ENCODE results near the gene METTL21A. TPM values are rescaled to one million over a fixed set of nuclear protein-coding genes. Genes with fewer than 3 reads are reported as not detected.

The METTL21A gene
- total and polyA plus RNA-seq, 2 experiments from 2014 or later, result 26.9 to 34.6 TPM

DNA sequence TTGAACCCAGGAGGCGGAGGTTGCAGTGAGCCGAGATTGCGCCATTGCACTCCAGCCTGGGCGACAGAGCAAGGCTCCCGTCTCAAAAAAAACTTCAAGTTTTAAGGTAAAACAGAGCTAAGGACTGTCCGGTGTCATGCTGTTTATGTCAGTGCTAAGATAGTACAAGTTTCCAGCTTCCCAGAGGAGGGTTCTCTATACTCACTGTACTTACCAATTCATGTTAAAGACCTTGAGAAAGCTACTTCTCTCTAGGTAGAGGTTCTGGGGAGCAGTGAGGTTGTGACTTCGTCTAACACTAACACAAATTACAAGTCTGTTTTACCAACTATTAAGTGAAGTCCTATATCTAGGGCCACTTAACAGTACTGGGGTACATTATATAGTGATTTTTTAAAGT is 18.8 kb downstream of the METTL21A start:
- WGBS (ENCODE audit: low lambda C conversion rate, missing lambda C conversion rate), result 97% methylated on average over 7 of the region's 7 CpGs
- Histone ChIP-seq H3K79me2 (no peaks in the 10 kb centered on the region), H3K9me3 (ENCODE audit: low read depth) (no peaks in the 10 kb centered on the region), H4K20me1 (ENCODE audit: insufficient read depth, poor library complexity, severe bottlenecking) (no peaks in the 10 kb centered on the region), H3K27me3 (no peaks in the 10 kb centered on the region), H2AFZ (no peak overlapping the region), H3K4me3 (no peak overlapping the region), H3K4me1 (ENCODE audit: insufficient read depth) (no peaks in the 10 kb centered on the region), H3K36me3 (replicated peaks; ENCODE audit: insufficient read depth, low read depth) (no peaks in the 10 kb centered on the region), H3K27ac (no peak overlapping the region), H3K9me2 (replicated peaks; ENCODE audit: insufficient read depth) (no peaks in the 10 kb centered on the region), H3K4me2 (no peak overlapping the region)
- TF ChIP-seq CTCF (IDR thresholded peaks at IDR 0.05; ENCODE audit: poor library complexity) (no peak), EZH2phosphoT487 (IDR thresholded peaks at IDR 0.05; ENCODE audit: low read depth, severe bottlenecking, unreplicated experiment) (no peak), EZH2 (IDR thresholded peaks at IDR 0.05; ENCODE audit: borderline replicate concordance) (no peak)
- DNase-seq (ENCODE audit: low spot score), result no peak

DNA sequence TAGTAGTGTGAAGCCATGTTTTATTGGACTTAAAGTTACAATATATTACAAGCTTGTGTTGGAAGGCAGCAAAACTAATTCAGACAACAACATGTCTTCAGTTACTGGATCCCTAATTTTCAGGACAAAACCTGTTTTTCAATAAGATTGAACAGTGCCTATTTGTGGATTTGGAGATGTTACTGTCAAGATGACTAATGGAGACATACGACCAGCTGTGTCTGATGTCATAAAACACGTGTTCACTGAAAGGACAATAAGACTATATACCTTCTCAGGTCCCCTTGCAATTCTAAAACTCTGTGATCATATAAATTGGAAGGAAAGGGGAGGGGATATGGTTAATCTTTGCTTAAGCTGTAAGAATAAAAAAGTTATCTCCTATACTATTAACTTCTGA is 21.7 kb downstream of the METTL21A start:
- 73% methylated on average over 2 of the region's 2 CpGs for WGBS (ENCODE audit: low lambda C conversion rate, missing lambda C conversion rate)
- no peak overlapping the region for H3K4me3 ChIP-seq
- H3K9me3 ChIP-seq (ENCODE audit: low read depth), result no peaks in the 10 kb centered on the region
- no peak for DNase-seq (ENCODE audit: low spot score)
- H3K9me2 ChIP-seq (replicated peaks; ENCODE audit: insufficient read depth), result no peaks in the 10 kb centered on the region
- H3K27me3 ChIP-seq, result no peaks in the 10 kb centered on the region
- no peak overlapping the region for H3K27ac ChIP-seq
- H4K20me1 ChIP-seq (ENCODE audit: insufficient read depth, poor library complexity, severe bottlenecking), result no peaks in the 10 kb centered on the region
- H2AFZ ChIP-seq, result no peak overlapping the region
- TF ChIP-seq EZH2 (IDR thresholded peaks at IDR 0.05; ENCODE audit: borderline replicate concordance) (no peak), EZH2phosphoT487 (IDR thresholded peaks at IDR 0.05; ENCODE audit: low read depth, severe bottlenecking, unreplicated experiment) (no peak), CTCF (IDR thresholded peaks at IDR 0.05; ENCODE audit: poor library complexity) (no peak)
- H3K36me3 ChIP-seq (replicated peaks; ENCODE audit: insufficient read depth, low read depth), result no peaks in the 10 kb centered on the region
- no peak overlapping the region for H3K4me2 ChIP-seq
- H3K4me1 ChIP-seq (ENCODE audit: insufficient read depth), result no peaks in the 10 kb centered on the region
- H3K79me2 ChIP-seq, result no peaks in the 10 kb centered on the region

DNA sequence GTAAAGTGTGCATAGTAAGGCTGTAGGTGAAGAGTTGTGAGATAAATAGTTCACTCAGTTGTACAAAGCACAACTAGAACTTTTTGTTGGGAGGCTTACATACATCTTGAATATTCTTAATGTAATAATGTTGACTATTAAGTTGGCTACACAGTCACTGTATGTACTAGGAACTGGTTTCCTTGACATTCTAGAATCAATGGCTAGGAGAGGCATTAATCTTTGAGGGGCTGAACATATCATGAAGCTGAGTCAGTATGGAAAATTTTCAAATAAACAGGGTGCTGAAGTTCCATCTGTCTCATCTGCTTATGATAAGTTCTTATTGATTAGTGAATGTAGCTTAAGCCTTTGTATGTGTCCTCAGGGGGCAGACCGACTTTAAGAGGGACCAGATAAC is 23.4 kb downstream of the METTL21A start:
- no peaks in the 10 kb centered on the region for H3K36me3 ChIP-seq (replicated peaks; ENCODE audit: insufficient read depth, low read depth)
- no peaks in the 10 kb centered on the region for H3K9me3 ChIP-seq (ENCODE audit: low read depth)
- H3K9me2 ChIP-seq (replicated peaks; ENCODE audit: insufficient read depth), result no peaks in the 10 kb centered on the region
- no peak for DNase-seq (ENCODE audit: low spot score)
- TF ChIP-seq EZH2phosphoT487 (IDR thresholded peaks at IDR 0.05; ENCODE audit: low read depth, severe bottlenecking, unreplicated experiment), result no peak
- no peak for TF ChIP-seq CTCF (IDR thresholded peaks at IDR 0.05; ENCODE audit: poor library complexity)
- no peak for TF ChIP-seq EZH2 (IDR thresholded peaks at IDR 0.05; ENCODE audit: borderline replicate concordance)
- no peak overlapping the region for H3K4me3 ChIP-seq
- H3K27ac ChIP-seq, result no peak overlapping the region
- H3K27me3 ChIP-seq, result no peaks in the 10 kb centered on the region
- no peaks in the 10 kb centered on the region for H3K4me1 ChIP-seq (ENCODE audit: insufficient read depth)
- WGBS (ENCODE audit: low lambda C conversion rate, missing lambda C conversion rate), result 76% methylated on average over 1 of the region's 1 CpG
- no peaks in the 10 kb centered on the region for H3K79me2 ChIP-seq
- no peak overlapping the region for H2AFZ ChIP-seq
- H4K20me1 ChIP-seq (ENCODE audit: insufficient read depth, poor library complexity, severe bottlenecking), result no peaks in the 10 kb centered on the region
- H3K4me2 ChIP-seq, result no peak overlapping the region

- H3K36me3 ChIP-seq (replicated peaks; ENCODE audit: insufficient read depth, low read depth), result no peaks in the 10 kb centered on the region
- no peak overlapping the region for H3K27ac ChIP-seq
- TF ChIP-seq EZH2phosphoT487 (IDR thresholded peaks at IDR 0.05; ENCODE audit: low read depth, severe bottlenecking, unreplicated experiment) (no peak), EZH2 (IDR thresholded peaks at IDR 0.05; ENCODE audit: borderline replicate concordance) (no peak)
- H3K4me1 ChIP-seq (ENCODE audit: insufficient read depth), result no peaks in the 10 kb centered on the region
- no peak overlapping the region for H3K4me2 ChIP-seq
- no peaks in the 10 kb centered on the region for H3K27me3 ChIP-seq
- DNase-seq (ENCODE audit: low spot score), result no peak
- H3K79me2 ChIP-seq, result peaks cover 2% of the 10 kb centered on the region
- no peaks in the 10 kb centered on the region for H3K9me3 ChIP-seq (ENCODE audit: low read depth)
- H4K20me1 ChIP-seq (ENCODE audit: insufficient read depth, poor library complexity, severe bottlenecking), result no peaks in the 10 kb centered on the region
- H2AFZ ChIP-seq, result no peak overlapping the region
- no peaks in the 10 kb centered on the region for H3K9me2 ChIP-seq (replicated peaks; ENCODE audit: insufficient read depth)
- H3K4me3 ChIP-seq, result no peak overlapping the region
Measured at GRCh38 chr2:207600231-207600630, 25.0 kb downstream of the METTL21A start.

Data from hepatocyte (in vitro differentiated cells).